Osteocyte (in vitro differentiated cells): ENCODE results near the gene PTPRK. TPM values are rescaled to one million over a fixed set of nuclear protein-coding genes. Genes with fewer than 3 reads are reported as not detected.

Experiments
- DNase-seq: peaks from one replicate; pipeline ENCODE4 v3.0.0; 2021; ENCODE audit warnings: mixed read lengths; ENCODE audit not compliant: unreplicated experiment; ENCODE audit errors: extremely low spot score
- H3K27ac Mint-ChIP-seq: one replicate; pipeline ENCODE4 v1.8.0; 2021; ENCODE audit warnings: mild to moderate bottlenecking, mixed read lengths; ENCODE audit not compliant: unreplicated experiment
- H3K27me3 Mint-ChIP-seq: one replicate; pipeline ENCODE4 v1.8.0; 2021; ENCODE audit warnings: mixed read lengths; ENCODE audit not compliant: unreplicated experiment
- H3K36me3 Mint-ChIP-seq: one replicate; pipeline ENCODE4 v1.8.0; 2021; ENCODE audit warnings: mixed read lengths; ENCODE audit not compliant: unreplicated experiment
- H3K4me1 Mint-ChIP-seq: one replicate; pipeline ENCODE4 v1.8.0; 2021; ENCODE audit warnings: mixed read lengths; ENCODE audit not compliant: unreplicated experiment
- H3K4me3 Mint-ChIP-seq: one replicate; pipeline ENCODE4 v1.8.0; 2021; ENCODE audit warnings: mild to moderate bottlenecking, moderate library complexity, mixed read lengths; ENCODE audit not compliant: unreplicated experiment
- H3K9me3 Mint-ChIP-seq: one replicate; pipeline ENCODE4 v1.8.0; 2021; ENCODE audit warnings: mixed read lengths; ENCODE audit not compliant: unreplicated experiment
- total RNA-seq: library from RNA; stranded (reverse); gene quantifications from 2 replicates; pipeline ENCODE4 v1.2.1, GENCODE V29; 2021
- TF ChIP-seq, protein P1 (sequence below): fragments of 200-600 bp; sonication (generic); IDR thresholded peaks from 2 replicates; pipeline ENCODE4 v1.5.0; 2021; ENCODE audit warnings: antibody characterized with exemption, mild to moderate bottlenecking, moderate library complexity

Gene PTPRK
- total RNA-seq, 1 donor from 2014 or later, result 130 TPM

DNA sequence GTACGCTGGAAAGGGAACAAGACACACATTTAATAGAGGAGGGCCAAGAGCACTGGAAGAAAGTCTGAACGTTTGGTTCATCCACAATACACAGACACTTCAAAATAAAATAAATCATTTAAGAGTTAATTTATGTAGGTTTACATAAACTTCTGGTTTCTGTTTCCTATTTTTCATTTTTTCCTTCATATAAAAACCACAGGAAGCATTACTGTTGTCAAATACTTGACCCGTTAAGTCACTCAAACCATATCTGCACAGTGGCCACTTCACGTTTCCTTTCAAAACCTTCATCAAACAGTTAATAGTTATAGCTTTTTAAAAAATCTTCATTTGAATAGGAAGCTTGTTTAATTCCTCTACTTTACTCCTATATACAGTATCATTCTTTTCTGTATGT, 361.9 kb downstream of the PTPRK start:
- Mint-ChIP-seq H3K27me3 (no peaks in the 10 kb centered on the region), H3K4me1 (peaks cover 12% of the 10 kb centered on the region), H3K4me3 (no peak overlapping the region), H3K9me3 (no peaks in the 10 kb centered on the region), H3K27ac (no peak overlapping the region), H3K36me3 (peaks cover 3% of the 10 kb centered on the region)
- TF ChIP-seq, protein P1, sequence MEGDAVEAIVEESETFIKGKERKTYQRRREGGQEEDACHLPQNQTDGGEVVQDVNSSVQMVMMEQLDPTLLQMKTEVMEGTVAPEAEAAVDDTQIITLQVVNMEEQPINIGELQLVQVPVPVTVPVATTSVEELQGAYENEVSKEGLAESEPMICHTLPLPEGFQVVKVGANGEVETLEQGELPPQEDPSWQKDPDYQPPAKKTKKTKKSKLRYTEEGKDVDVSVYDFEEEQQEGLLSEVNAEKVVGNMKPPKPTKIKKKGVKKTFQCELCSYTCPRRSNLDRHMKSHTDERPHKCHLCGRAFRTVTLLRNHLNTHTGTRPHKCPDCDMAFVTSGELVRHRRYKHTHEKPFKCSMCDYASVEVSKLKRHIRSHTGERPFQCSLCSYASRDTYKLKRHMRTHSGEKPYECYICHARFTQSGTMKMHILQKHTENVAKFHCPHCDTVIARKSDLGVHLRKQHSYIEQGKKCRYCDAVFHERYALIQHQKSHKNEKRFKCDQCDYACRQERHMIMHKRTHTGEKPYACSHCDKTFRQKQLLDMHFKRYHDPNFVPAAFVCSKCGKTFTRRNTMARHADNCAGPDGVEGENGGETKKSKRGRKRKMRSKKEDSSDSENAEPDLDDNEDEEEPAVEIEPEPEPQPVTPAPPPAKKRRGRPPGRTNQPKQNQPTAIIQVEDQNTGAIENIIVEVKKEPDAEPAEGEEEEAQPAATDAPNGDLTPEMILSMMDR, result no peak
- no peak for DNase-seq

GRCh38 chr6:128156321-128157111, 363.9 kb downstream of the PTPRK start:
- TF ChIP-seq, protein P1, result no peak
- Mint-ChIP-seq H3K4me3 (no peak overlapping the region), H3K27me3 (no peaks in the 10 kb centered on the region), H3K27ac (no peak overlapping the region), H3K9me3 (no peaks in the 10 kb centered on the region), H3K36me3 (peaks cover 9% of the 10 kb centered on the region), H3K4me1 (peaks cover 24% of the 10 kb centered on the region)
- no peak for DNase-seq

DNA sequence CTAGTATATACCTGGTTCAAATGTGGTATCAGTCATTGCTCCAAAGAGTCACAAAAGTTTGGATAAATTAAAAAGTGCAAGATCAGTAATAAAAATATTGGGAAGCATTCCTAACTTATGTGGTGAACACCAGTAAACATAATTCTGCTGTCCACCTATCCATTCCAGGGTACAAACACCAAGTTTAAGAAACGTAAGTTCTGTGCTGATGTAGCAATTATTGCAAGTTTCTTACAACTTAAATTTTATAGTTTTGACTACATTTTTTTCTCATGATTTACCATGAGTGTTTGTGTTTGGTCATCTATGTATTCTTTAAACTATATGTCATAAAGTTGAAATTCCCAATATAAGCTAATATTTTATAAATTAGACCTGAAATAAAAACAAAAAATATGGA, 364.6 kb downstream of the PTPRK start:
- Mint-ChIP-seq H3K36me3 (peaks cover 11% of the 10 kb centered on the region), H3K4me3 (no peak overlapping the region), H3K4me1 (peaks cover 24% of the 10 kb centered on the region), H3K27me3 (no peaks in the 10 kb centered on the region), H3K27ac (no peak overlapping the region), H3K9me3 (no peaks in the 10 kb centered on the region)
- TF ChIP-seq, protein P1, result no peak
- DNase-seq, result no peak

DNA sequence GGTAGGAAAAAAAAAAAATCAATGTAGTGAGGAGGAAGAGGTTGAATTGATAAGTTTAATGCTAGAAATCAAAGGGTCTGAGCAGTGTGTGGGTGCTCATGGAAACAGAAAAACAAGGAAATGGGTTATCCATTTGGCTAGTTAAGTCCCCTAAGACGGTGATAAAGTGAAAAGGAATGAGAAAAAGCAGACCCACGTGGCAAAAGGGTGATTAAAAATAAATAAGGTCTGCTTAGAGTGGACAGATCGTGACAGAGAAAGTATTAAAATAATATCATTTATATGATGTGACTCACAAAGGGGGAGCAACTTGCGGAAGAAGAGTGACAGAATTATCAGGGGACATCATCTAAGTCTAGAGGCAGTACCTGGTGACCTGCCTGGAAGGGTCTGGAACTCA, 367.8 kb downstream of the PTPRK start:
- Mint-ChIP-seq H3K4me3 (no peak overlapping the region), H3K4me1 (peaks cover 21% of the 10 kb centered on the region), H3K27me3 (no peaks in the 10 kb centered on the region), H3K36me3 (peaks cover 11% of the 10 kb centered on the region), H3K9me3 (no peaks in the 10 kb centered on the region), H3K27ac (no peak overlapping the region)
- no peak for DNase-seq
- TF ChIP-seq, protein P1, result no peak

DNA sequence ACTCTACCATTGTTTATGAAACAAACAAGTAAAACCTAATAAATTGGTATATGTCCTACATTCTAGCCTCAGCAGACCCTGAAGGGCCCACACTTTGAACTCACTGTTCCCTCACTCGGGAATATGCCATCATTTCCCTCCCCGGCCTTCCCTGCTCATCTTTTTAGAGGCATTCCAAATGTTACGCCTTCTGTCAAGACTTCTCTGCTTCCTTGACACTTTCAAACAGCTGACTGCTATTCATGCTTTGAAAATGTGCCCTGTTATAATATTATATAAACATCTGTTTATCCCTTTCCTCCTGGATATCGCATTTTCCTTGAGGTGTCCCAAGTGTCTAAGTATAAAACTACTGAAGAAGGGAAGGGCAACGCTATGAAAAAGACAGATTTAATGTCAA, 370.0 kb downstream of the PTPRK start:
- Mint-ChIP-seq H3K27ac (no peak overlapping the region), H3K9me3 (no peaks in the 10 kb centered on the region), H3K36me3 (peaks cover 11% of the 10 kb centered on the region), H3K27me3 (no peaks in the 10 kb centered on the region), H3K4me1 (peaks cover 19% of the 10 kb centered on the region), H3K4me3 (no peak overlapping the region)
- TF ChIP-seq, protein P1, result no peak
- no peak for DNase-seq
